GM18502 (cell line): Measurements from ENCODE around the gene ITPK1.
A peak's percentile ranks its signal among the peaks of the same experiment; 100 is the strongest.
"Not testable (repeated sequence)": the region's sequence is repeated elsewhere in the genome, so short reads cannot be mapped to it uniquely, and the experiment has no call there.

ENCODE experiments used
- ATAC-seq: cut with Tn5 transposase; IDR thresholded peaks from one replicate; pipeline ENCODE4 v1.9.1; 2021; ENCODE audit warnings: mild to moderate bottlenecking; ENCODE audit not compliant: unreplicated experiment, poor library complexity

ITPK1 gene

GRCh38 chr14:93115821-93116675 lies at the start of gene ITPK1:
TSS of gene ITPK1 (minus strand) at chr14:93115925. CDS start at chr14:93115163, 762 bp downstream.
- ATAC-seq = peak; percentile 54

- ATAC-seq = no peak
Measured at GRCh38 chr14:93163564-93163963, 47.8 kb upstream of the ITPK1 start.

- ATAC-seq = no peak
Measured at GRCh38 chr14:93161411-93161940, 45.8 kb upstream of the ITPK1 start.

GRCh38 chr14:93160353-93160801 lies 44.7 kb upstream of the ITPK1 start:
- ATAC-seq = no peak

- ATAC-seq = not testable (repeated sequence)
Measured at GRCh38 chr14:93159625-93160352, 44.1 kb upstream of the ITPK1 start.

- ATAC-seq = not testable (repeated sequence)
Measured at GRCh38 chr14:93158349-93158748, 42.6 kb upstream of the ITPK1 start.

GRCh38 chr14:93156693-93157369 lies 41.1 kb upstream of the ITPK1 start:
- ATAC-seq = no peak

GRCh38 chr14:93155667-93156066 lies 39.9 kb upstream of the ITPK1 start:
- no peak for ATAC-seq

- no peak for ATAC-seq
Measured at GRCh38 chr14:93153121-93153520, 37.4 kb upstream of the ITPK1 start.

- ATAC-seq = no peak
Measured at GRCh38 chr14:93150227-93151208, 34.8 kb upstream of the ITPK1 start.

GRCh38 chr14:93148979-93149378 lies 33.3 kb upstream of the ITPK1 start:
- no peak for ATAC-seq

- ATAC-seq = no peak
Measured at GRCh38 chr14:93146119-93146518, 30.4 kb upstream of the ITPK1 start.

- ATAC-seq = no peak
Measured at GRCh38 chr14:93142854-93143652, 27.3 kb upstream of the ITPK1 start.

GRCh38 chr14:93137864-93138263 lies 22.1 kb upstream of the ITPK1 start:
- no peak for ATAC-seq

- ATAC-seq = not testable (repeated sequence)
Measured at GRCh38 chr14:93136508-93136907, 20.8 kb upstream of the ITPK1 start.

GRCh38 chr14:93136009-93136408 lies 20.3 kb upstream of the ITPK1 start:
- no peak for ATAC-seq

GRCh38 chr14:93135399-93135798 lies 19.7 kb upstream of the ITPK1 start:
- no peak for ATAC-seq

GRCh38 chr14:93133464-93133863 lies 17.7 kb upstream of the ITPK1 start:
- ATAC-seq = no peak
